GM06990 (cell line): ENCODE measurements around the gene IL12A.

Experiments used
- DNase-seq: peaks from one replicate; pipeline ENCODE4 v3.0.0-alpha.2; 2011; ENCODE audit not compliant: insufficient read length; ENCODE audit errors: extremely low read depth
- H3K27me3 ChIP-seq: replicated peaks from 2 replicates; pipeline ENCODE4 v1.6.0; 2011; ENCODE audit warnings: low read length; ENCODE audit not compliant: control insufficient read depth, insufficient read depth
- H3K36me3 ChIP-seq: 2 replicates; pipeline ENCODE4 v1.5.1; 2011; ENCODE audit warnings: low read length; ENCODE audit not compliant: control insufficient read depth, insufficient read depth
- H3K4me3 ChIP-seq: replicated peaks from 2 replicates; pipeline ENCODE4 v1.5.1; 2011; ENCODE audit warnings: low read depth, mild to moderate bottlenecking, control low read depth, low read length
- TF ChIP-seq, protein P1 (sequence below): IDR thresholded peaks from 2 replicates; pipeline ENCODE4 v1.5.1; 2011; ENCODE audit warnings: low read length, control low read depth, mild to moderate bottlenecking, inconsistent platforms; ENCODE audit not compliant: insufficient read depth, poor library complexity, severe bottlenecking

Gene IL12A

GRCh38 chr3:159948429-159949144 lies 40.0 kb upstream of the IL12A start:
- DNase-seq, result no peak
- H3K27me3 ChIP-seq, result no peaks in the 10 kb centered on the region
- no peak overlapping the region for H3K4me3 ChIP-seq
- TF ChIP-seq, protein P1, sequence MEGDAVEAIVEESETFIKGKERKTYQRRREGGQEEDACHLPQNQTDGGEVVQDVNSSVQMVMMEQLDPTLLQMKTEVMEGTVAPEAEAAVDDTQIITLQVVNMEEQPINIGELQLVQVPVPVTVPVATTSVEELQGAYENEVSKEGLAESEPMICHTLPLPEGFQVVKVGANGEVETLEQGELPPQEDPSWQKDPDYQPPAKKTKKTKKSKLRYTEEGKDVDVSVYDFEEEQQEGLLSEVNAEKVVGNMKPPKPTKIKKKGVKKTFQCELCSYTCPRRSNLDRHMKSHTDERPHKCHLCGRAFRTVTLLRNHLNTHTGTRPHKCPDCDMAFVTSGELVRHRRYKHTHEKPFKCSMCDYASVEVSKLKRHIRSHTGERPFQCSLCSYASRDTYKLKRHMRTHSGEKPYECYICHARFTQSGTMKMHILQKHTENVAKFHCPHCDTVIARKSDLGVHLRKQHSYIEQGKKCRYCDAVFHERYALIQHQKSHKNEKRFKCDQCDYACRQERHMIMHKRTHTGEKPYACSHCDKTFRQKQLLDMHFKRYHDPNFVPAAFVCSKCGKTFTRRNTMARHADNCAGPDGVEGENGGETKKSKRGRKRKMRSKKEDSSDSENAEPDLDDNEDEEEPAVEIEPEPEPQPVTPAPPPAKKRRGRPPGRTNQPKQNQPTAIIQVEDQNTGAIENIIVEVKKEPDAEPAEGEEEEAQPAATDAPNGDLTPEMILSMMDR, result no peak
- H3K36me3 ChIP-seq, result no peaks in the 10 kb centered on the region

DNA sequence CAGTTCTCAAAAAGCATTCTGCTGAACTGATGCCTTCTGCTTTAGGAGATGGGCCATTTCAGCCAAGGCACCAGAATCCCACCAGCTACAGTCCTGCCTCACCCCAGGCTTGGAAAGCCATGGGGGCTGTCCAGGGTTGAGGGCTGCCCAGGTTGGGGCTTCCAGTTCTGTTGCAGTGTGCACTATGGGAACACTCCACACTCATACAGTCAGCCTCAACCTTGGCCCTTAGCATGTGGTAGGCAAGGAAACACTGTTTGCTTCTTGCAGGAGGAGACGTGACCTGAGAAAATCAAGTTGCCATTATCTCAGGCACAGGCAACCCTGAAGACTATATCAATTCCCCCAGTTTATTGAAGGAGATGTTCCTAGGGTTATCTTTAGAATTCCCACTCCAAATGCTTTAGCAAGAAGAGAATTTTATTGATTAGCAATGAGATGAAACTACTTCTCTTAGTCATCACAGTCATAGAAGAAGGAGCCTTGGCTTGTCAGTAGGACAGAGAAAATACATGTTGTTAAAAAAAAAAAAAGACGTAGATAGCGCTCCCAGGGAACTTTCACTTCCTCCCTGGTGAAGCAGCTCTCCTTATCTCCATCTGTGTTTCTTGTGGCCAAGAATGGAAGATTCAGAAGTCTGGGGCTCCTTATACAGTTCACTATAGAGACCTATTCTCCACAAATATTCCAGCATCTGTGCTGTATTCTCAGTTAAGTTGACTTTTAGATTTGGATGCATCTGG lies 38.3 kb upstream of the IL12A start:
- TF ChIP-seq, protein P1, result no peak
- Histone ChIP-seq H3K4me3 (no peak overlapping the region), H3K36me3 (no peaks in the 10 kb centered on the region), H3K27me3 (no peaks in the 10 kb centered on the region)
- no peak for DNase-seq

- Histone ChIP-seq H3K4me3 (no peak overlapping the region), H3K27me3 (no peaks in the 10 kb centered on the region), H3K36me3 (no peaks in the 10 kb centered on the region)
- TF ChIP-seq, protein P1, result no peak
- no peak for DNase-seq
Measured at GRCh38 chr3:159951540-159951939, 37.1 kb upstream of the IL12A start.

- TF ChIP-seq, protein P1, result no peak
- DNase-seq, result no peak
- Histone ChIP-seq H3K27me3 (no peaks in the 10 kb centered on the region), H3K36me3 (no peaks in the 10 kb centered on the region), H3K4me3 (no peak overlapping the region)
Measured at GRCh38 chr3:159953325-159954085, 35.1 kb upstream of the IL12A start.

DNA sequence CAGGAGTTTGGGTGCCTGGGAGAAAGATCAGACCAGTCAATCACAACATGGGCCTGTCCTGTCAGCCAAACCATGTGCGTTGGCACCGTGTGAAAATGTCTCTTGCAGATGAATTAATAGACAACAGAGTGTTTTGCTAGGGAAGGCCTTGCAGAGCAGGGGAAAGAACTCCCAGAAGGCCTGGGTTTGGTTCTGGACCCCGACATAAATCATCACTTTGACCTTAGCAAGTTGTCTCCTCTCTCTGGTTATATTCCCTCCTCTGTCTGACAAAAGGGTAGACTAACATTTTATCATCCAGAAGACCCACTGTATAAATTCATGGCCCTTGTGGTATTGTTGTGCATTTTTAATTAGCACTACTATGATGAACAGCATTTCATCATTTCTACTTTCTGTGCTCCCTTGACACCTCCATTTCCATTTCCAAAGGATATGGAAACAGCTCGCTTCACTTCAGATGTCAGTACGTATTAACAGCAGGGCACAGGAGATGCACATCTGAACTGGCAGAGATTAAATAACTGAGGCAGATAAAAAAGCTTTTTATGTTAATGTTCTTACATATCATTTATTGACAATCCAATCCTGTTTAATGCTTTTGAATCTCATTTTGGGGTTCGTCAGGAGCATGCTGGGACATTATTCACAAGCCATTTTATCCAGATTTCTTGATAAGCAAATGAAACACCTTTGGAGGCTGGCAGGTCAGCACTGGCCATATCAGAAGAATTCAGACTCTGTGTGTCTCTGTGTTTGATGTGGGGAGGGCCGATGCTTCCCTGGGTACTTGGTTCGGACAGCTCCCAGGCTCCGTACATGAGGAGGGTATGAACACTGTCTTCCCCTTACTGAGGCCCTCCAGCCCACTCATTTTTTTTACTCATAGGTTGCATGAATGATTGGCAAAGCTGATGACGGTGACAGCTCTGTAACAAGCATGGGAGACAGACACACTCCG lies 28.2 kb upstream of the IL12A start:
- no peak for DNase-seq
- TF ChIP-seq, protein P1, result no peak
- H3K4me3 ChIP-seq, result no peak overlapping the region
- no peaks in the 10 kb centered on the region for H3K27me3 ChIP-seq
- no peaks in the 10 kb centered on the region for H3K36me3 ChIP-seq
